GM23248 (cell line): ENCODE data around the gene POU5F1. TPM values are rescaled to one million over a fixed set of nuclear protein-coding genes. Genes with fewer than 3 reads are reported as not detected.

Experiments
- DNase-seq: peaks from one replicate; pipeline ENCODE4 v3.0.0-alpha.2; 2015
- H2AFZ ChIP-seq: fragments of 200-600 bp; sonication (generic); 2 replicates; pipeline ENCODE4 v1.6.1; 2016; ENCODE audit warnings: antibody characterized with exemption
- H3F3A ChIP-seq: fragments of 200-600 bp; sonication (generic); 2 replicates; pipeline ENCODE4 v1.6.1; 2016; ENCODE audit warnings: mild to moderate bottlenecking, antibody characterized with exemption, mixed run types; ENCODE audit not compliant: insufficient read depth
- H3K27ac ChIP-seq: fragments of 200-600 bp; sonication (generic); 2 replicates; pipeline ENCODE4 v1.5.1; 2016; ENCODE audit warnings: mild to moderate bottlenecking
- H3K27me3 ChIP-seq: fragments of 200-600 bp; sonication (generic); replicated peaks from 2 replicates; pipeline ENCODE4 v1.6.1; 2016; ENCODE audit warnings: mild to moderate bottlenecking; ENCODE audit not compliant: insufficient read depth
- H3K36me3 ChIP-seq: fragments of 200-600 bp; sonication (generic); 2 replicates; pipeline ENCODE4 v1.6.1; 2016; ENCODE audit warnings: low read depth, mild to moderate bottlenecking
- H3K4me1 ChIP-seq: fragments of 200-600 bp; sonication (generic); 2 replicates; pipeline ENCODE4 v1.6.1; 2016; ENCODE audit warnings: mild to moderate bottlenecking; ENCODE audit not compliant: insufficient read depth
- H3K4me2 ChIP-seq: fragments of 200-600 bp; sonication (generic); one replicate; pipeline ENCODE4 v1.6.1; 2016; ENCODE audit warnings: mild to moderate bottlenecking; ENCODE audit not compliant: unreplicated experiment
- H3K4me3 ChIP-seq: fragments of 200-600 bp; sonication (generic); 2 replicates; pipeline ENCODE4 v1.5.1; 2016; ENCODE audit warnings: mild to moderate bottlenecking
- H3K79me2 ChIP-seq: fragments of 200-600 bp; sonication (generic); 2 replicates; pipeline ENCODE4 v1.6.1; 2016; ENCODE audit warnings: mild to moderate bottlenecking; ENCODE audit not compliant: insufficient read depth
- H3K9ac ChIP-seq: fragments of 200-600 bp; sonication (generic); 2 replicates; pipeline ENCODE4 v1.6.1; 2016; ENCODE audit warnings: mild to moderate bottlenecking
- H3K9me2 ChIP-seq: fragments of 200-600 bp; sonication (generic); 2 replicates; pipeline ENCODE4 v1.6.1; 2016; ENCODE audit warnings: mixed run types, mild to moderate bottlenecking, moderate library complexity; ENCODE audit not compliant: insufficient read depth
- H3K9me3 ChIP-seq: fragments of 200-600 bp; sonication (generic); one replicate; pipeline ENCODE4 v1.6.1; 2017; ENCODE audit warnings: low read depth
- H4K20me1 ChIP-seq: fragments of 200-600 bp; sonication (generic); 2 replicates; pipeline ENCODE4 v1.6.0; 2016; ENCODE audit not compliant: insufficient read depth
- EZH2 ChIP-seq: fragments of 200-600 bp; sonication (generic); IDR thresholded peaks from 2 replicates; pipeline ENCODE4 v1.6.1; 2018; ENCODE audit warnings: antibody characterized with exemption, mild to moderate bottlenecking; ENCODE audit not compliant: insufficient read depth, poor library complexity, severe bottlenecking
- EZH2phosphoT487 ChIP-seq: fragments of 200-600 bp; sonication (generic); IDR thresholded peaks from 2 replicates; pipeline ENCODE4 v1.6.1; 2018; ENCODE audit warnings: antibody characterized with exemption, moderate library complexity, mild to moderate bottlenecking, low read depth; ENCODE audit not compliant: insufficient read depth
- WGBS, 2 experiments: methylation state at CpG; one replicate each; pipeline ENCODE4 v1.1.6; 2015 to 2017; ENCODE audit warnings: low lambda C conversion rate in 2 of 2, low coverage in 1 of 2; ENCODE audit errors: missing lambda C conversion rate in 2 of 2; 5-methylcytosine and 5-hydroxymethylcytosine counted together
- in situ Hi-C: fragments of 300-500 bp; cut with MboI; formaldehyde crosslinking; loops from 2 replicates; pipeline ENCODE4 v1.15.0; 2020
- polyA plus RNA-seq: library from polyadenylated mRNA; unstranded; fragments of >200 nt; fragmentation: Nextera tagmentation; extraction: Ambion mirVana; gene quantifications from 2 replicates; pipeline ENCODE4 v1.2.1, GENCODE V29; 2016
- total RNA-seq: library from RNA; depleted of rRNA; stranded (reverse); fragments of >200 nt; shearing (Covaris generic); gene quantifications from 2 replicates; pipeline ENCODE4 v1.2.3, GENCODE V29; 2014

The POU5F1 gene
- total and polyA plus RNA-seq, 2 experiments from 2014 or later: 0.22 to 0.88 TPM

GRCh38 chr6:31179896-31180295, 9.4 kb upstream of the POU5F1 start:
- H3K4me1 ChIP-seq: peaks cover 13% of the 10 kb centered on the region
- H3K9ac ChIP-seq: no peak overlapping the region
- H3K4me2 ChIP-seq: no peak overlapping the region
- no peaks in the 10 kb centered on the region for H3K9me3 ChIP-seq
- no peaks in the 10 kb centered on the region for H3K27me3 ChIP-seq
- DNase-seq: no peak
- H3K79me2 ChIP-seq: no peaks in the 10 kb centered on the region
- in situ Hi-C loops: no loop called here
- no peaks in the 10 kb centered on the region for H3K9me2 ChIP-seq
- 94 to 97% methylated on average over 8 of the region's 8 CpGs for WGBS, 2 experiments
- no peak overlapping the region for H3K4me3 ChIP-seq
- no peaks in the 10 kb centered on the region for H3K36me3 ChIP-seq
- H3K27ac ChIP-seq: no peak overlapping the region
- TF ChIP-seq EZH2: no peak
- no peak for TF ChIP-seq EZH2phosphoT487
- H4K20me1 ChIP-seq: no peaks in the 10 kb centered on the region
- no peak overlapping the region for H2AFZ ChIP-seq
- H3F3A ChIP-seq: peaks cover 12% of the 10 kb centered on the region; the same call in 1 of the 2 replicates

- Histone ChIP-seq H3K4me2 (no peak overlapping the region), H3K27ac (no peak overlapping the region), H3K4me3 (no peak overlapping the region), H3K36me3 (no peaks in the 10 kb centered on the region), H3K79me2 (no peaks in the 10 kb centered on the region), H3K4me1 (peaks cover 13% of the 10 kb centered on the region), H3F3A (peaks cover 12% of the 10 kb centered on the region; the same call in 1 of the 2 replicates), H3K9me2 (no peaks in the 10 kb centered on the region), H4K20me1 (no peaks in the 10 kb centered on the region), H3K9ac (no peak overlapping the region), H3K9me3 (no peaks in the 10 kb centered on the region), H3K27me3 (no peaks in the 10 kb centered on the region), H2AFZ (peak overlapping the region; percentile 17; the same call in 1 of the 2 replicates)
- TF ChIP-seq EZH2: no peak
- TF ChIP-seq EZH2phosphoT487: no peak
- WGBS, 2 experiments: 81 to 87% methylated on average over 4 of the region's 4 CpGs
- in situ Hi-C loops: no loop called here
- DNase-seq: no peak
These were observed 8.5 kb upstream of the POU5F1 start for GRCh38 chr6:31179042-31179386.

- Histone ChIP-seq H3K9me3 (no peaks in the 10 kb centered on the region), H3K9ac (no peak overlapping the region), H3K79me2 (no peaks in the 10 kb centered on the region), H3F3A (peaks cover 12% of the 10 kb centered on the region; the same call in 1 of the 2 replicates), H3K9me2 (no peaks in the 10 kb centered on the region), H4K20me1 (no peaks in the 10 kb centered on the region), H2AFZ (peak overlapping the region; percentile 17; the same call in 1 of the 2 replicates), H3K4me2 (no peak overlapping the region), H3K27ac (no peak overlapping the region), H3K36me3 (no peaks in the 10 kb centered on the region), H3K4me1 (peaks cover 13% of the 10 kb centered on the region), H3K4me3 (no peak overlapping the region), H3K27me3 (no peaks in the 10 kb centered on the region)
- DNase-seq: no peak
- in situ Hi-C loops: no loop called here
- no peak for TF ChIP-seq EZH2
- TF ChIP-seq EZH2phosphoT487: no peak
- 59 to 63% methylated on average over 8 of the region's 8 CpGs for WGBS, 2 experiments
These were observed 7.9 kb upstream of the POU5F1 start for GRCh38 chr6:31178143-31179041.

GRCh38 chr6:31175971-31176370, 5.5 kb upstream of the POU5F1 start:
- in situ Hi-C loops: no loop called here
- Histone ChIP-seq H3K9me3 (no peaks in the 10 kb centered on the region), H3K4me2 (peak overlapping the region; percentile 54), H2AFZ (peak overlapping the region; percentile 74), H3K36me3 (no peaks in the 10 kb centered on the region), H3K4me3 (no peak overlapping the region), H3K9me2 (no peaks in the 10 kb centered on the region), H3F3A (peaks cover 12% of the 10 kb centered on the region; the same call in 1 of the 2 replicates), H3K27ac (peak overlapping the region; percentile 51), H3K4me1 (peaks cover 13% of the 10 kb centered on the region), H3K27me3 (no peaks in the 10 kb centered on the region), H4K20me1 (no peaks in the 10 kb centered on the region), H3K79me2 (no peaks in the 10 kb centered on the region), H3K9ac (peak overlapping the region; percentile 31; the same call in 1 of the 2 replicates)
- peak; percentile 69 for DNase-seq
- TF ChIP-seq EZH2 (no peak), EZH2phosphoT487 (no peak)
- WGBS, 2 experiments: 31 to 35% methylated on average over 3 of the region's 3 CpGs
